DND-41 (cell line): ENCODE measurements around the gene DAW1.

Source experiments
- ATAC-seq: fragments of 200-7000 bp; cut with Tn5 transposase; 3 replicates; pipeline ENCODE4 v1.9.1; 2021; ENCODE audit warnings: low read depth; ENCODE audit not compliant: insufficient read depth
- DNase-seq: peaks from one replicate; pipeline ENCODE4 v3.0.0-alpha.2; 2020
- H2AFZ ChIP-seq: 2 replicates; pipeline ENCODE4 v1.6.0; 2012; ENCODE audit warnings: low read depth, low read length
- H3K27ac ChIP-seq: 2 replicates; pipeline ENCODE4 v1.5.1; 2012; ENCODE audit warnings: low read length, inconsistent platforms
- H3K27me3 ChIP-seq: fragments of 200-600 bp; sonication (generic); 2 replicates; pipeline ENCODE4 v1.6.0; 2012; ENCODE audit warnings: low read length, mild to moderate bottlenecking, inconsistent platforms; ENCODE audit not compliant: insufficient read depth, poor library complexity
- H3K36me3 ChIP-seq: 2 replicates; pipeline ENCODE4 v1.5.1; 2012; ENCODE audit warnings: low read length, inconsistent platforms; ENCODE audit not compliant: insufficient read depth
- H3K4me1 ChIP-seq: 2 replicates; pipeline ENCODE4 v1.5.1; 2012; ENCODE audit warnings: mild to moderate bottlenecking, low read length; ENCODE audit not compliant: insufficient read depth
- H3K4me2 ChIP-seq: 2 replicates; pipeline ENCODE4 v1.6.0; 2012; ENCODE audit warnings: mild to moderate bottlenecking, moderate library complexity, low read length, inconsistent platforms; ENCODE audit not compliant: insufficient read depth
- H3K4me3 ChIP-seq, 2 experiments: fragments of 200-600 bp in 1 of 2; shearing (Covaris generic) in 1 of 2; 2 replicates each; pipeline ENCODE4 v1.5.1; 2012 to 2016; ENCODE audit warnings: inconsistent platforms in 2 of 2, low read length in 2 of 2, mild to moderate bottlenecking in 2 of 2, low read depth in 1 of 2, moderate library complexity in 1 of 2
- H3K79me2 ChIP-seq: 2 replicates; pipeline ENCODE4 v1.6.0; 2012; ENCODE audit warnings: low read length, inconsistent platforms; ENCODE audit not compliant: insufficient read depth
- H3K9ac ChIP-seq: 2 replicates; pipeline ENCODE4 v1.6.0; 2012; ENCODE audit warnings: low read depth, mild to moderate bottlenecking, inconsistent platforms, low read length, moderate library complexity
- H3K9me3 ChIP-seq: 2 replicates; pipeline ENCODE4 v1.5.1; 2012; ENCODE audit warnings: low read length, moderate library complexity, mild to moderate bottlenecking, inconsistent platforms; ENCODE audit not compliant: insufficient read depth, severe bottlenecking
- H4K20me1 ChIP-seq: 2 replicates; pipeline ENCODE4 v1.6.0; 2012; ENCODE audit warnings: low read length; ENCODE audit not compliant: insufficient read depth
- EZH2 ChIP-seq: IDR thresholded peaks from 3 replicates; pipeline ENCODE4 v1.6.1; 2012; ENCODE audit warnings: borderline replicate concordance, low read depth, mild to moderate bottlenecking, moderate library complexity, low read length, inconsistent platforms; ENCODE audit not compliant: severe bottlenecking
- TF ChIP-seq, protein P1 (sequence below): IDR thresholded peaks from 2 replicates; pipeline ENCODE4 v1.5.1; 2012; ENCODE audit warnings: borderline replicate concordance, low read length, moderate library complexity, mild to moderate bottlenecking; ENCODE audit not compliant: poor library complexity, severe bottlenecking; ENCODE audit errors: extremely low read depth

Gene DAW1

DNA sequence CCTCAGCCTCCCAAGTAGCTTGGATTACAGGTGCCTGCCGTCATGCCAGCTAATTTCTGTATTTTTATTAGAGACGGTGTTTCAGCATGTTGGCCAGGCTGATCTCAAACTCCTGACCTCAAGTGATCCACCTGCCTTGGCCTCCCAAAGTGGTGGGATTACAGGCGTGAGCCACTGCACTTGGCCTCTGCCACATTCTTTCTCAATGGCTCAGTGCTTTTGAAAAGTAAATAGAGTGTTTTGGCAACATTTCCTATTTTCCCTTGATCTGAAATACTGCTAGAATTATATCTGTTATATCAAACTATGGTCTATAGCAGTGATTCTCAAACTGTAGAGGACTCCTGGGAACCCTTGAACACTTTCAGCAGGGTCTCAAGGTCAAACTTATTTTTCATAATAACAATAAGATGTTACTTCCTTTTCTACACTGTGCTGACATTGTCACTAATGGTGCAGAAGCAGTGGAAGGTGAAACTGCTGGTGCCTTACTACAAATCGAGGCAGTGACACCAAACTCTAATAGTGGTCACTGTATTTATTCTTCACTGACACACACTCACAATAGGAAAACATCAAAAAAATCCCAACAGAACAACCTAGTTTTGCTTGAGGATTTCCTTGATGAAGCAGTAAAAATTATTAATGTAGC lies 10.6 kb downstream of the DAW1 start:
- no peak overlapping the region for H3K9ac ChIP-seq
- no peaks in the 10 kb centered on the region for H3K36me3 ChIP-seq
- no peak overlapping the region for H3K27ac ChIP-seq
- no peaks in the 10 kb centered on the region for H3K9me3 ChIP-seq
- H3K4me3 ChIP-seq = no peak overlapping the region
- no peaks in the 10 kb centered on the region for H3K27me3 ChIP-seq
- DNase-seq (no peak), ATAC-seq (no peak)
- no peaks in the 10 kb centered on the region for H3K79me2 ChIP-seq
- TF ChIP-seq, protein P1, sequence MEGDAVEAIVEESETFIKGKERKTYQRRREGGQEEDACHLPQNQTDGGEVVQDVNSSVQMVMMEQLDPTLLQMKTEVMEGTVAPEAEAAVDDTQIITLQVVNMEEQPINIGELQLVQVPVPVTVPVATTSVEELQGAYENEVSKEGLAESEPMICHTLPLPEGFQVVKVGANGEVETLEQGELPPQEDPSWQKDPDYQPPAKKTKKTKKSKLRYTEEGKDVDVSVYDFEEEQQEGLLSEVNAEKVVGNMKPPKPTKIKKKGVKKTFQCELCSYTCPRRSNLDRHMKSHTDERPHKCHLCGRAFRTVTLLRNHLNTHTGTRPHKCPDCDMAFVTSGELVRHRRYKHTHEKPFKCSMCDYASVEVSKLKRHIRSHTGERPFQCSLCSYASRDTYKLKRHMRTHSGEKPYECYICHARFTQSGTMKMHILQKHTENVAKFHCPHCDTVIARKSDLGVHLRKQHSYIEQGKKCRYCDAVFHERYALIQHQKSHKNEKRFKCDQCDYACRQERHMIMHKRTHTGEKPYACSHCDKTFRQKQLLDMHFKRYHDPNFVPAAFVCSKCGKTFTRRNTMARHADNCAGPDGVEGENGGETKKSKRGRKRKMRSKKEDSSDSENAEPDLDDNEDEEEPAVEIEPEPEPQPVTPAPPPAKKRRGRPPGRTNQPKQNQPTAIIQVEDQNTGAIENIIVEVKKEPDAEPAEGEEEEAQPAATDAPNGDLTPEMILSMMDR = no peak
- TF ChIP-seq EZH2 = no peak
- no peaks in the 10 kb centered on the region for H4K20me1 ChIP-seq
- peak overlapping the region; percentile 27; the same call in 1 of the 2 replicates for H3K4me2 ChIP-seq
- peak overlapping the region; percentile 33; the same call in 1 of the 2 replicates for H2AFZ ChIP-seq
- no peaks in the 10 kb centered on the region for H3K4me1 ChIP-seq

GRCh38 chr2:227884511-227884947 lies 13.1 kb downstream of the DAW1 start:
- Histone ChIP-seq H2AFZ (no peak overlapping the region), H3K4me2 (no peak overlapping the region), H3K9ac (no peak overlapping the region), H3K27ac (no peak overlapping the region), H3K9me3 (no peaks in the 10 kb centered on the region), H3K4me1 (no peaks in the 10 kb centered on the region), H4K20me1 (no peaks in the 10 kb centered on the region), H3K4me3 (no peak overlapping the region), H3K79me2 (no peaks in the 10 kb centered on the region), H3K27me3 (no peaks in the 10 kb centered on the region), H3K36me3 (no peaks in the 10 kb centered on the region)
- ATAC-seq = peak; percentile 73
- no peak for TF ChIP-seq EZH2
- TF ChIP-seq, protein P1 = peak; percentile 73
- DNase-seq = peak; percentile 46

DNA sequence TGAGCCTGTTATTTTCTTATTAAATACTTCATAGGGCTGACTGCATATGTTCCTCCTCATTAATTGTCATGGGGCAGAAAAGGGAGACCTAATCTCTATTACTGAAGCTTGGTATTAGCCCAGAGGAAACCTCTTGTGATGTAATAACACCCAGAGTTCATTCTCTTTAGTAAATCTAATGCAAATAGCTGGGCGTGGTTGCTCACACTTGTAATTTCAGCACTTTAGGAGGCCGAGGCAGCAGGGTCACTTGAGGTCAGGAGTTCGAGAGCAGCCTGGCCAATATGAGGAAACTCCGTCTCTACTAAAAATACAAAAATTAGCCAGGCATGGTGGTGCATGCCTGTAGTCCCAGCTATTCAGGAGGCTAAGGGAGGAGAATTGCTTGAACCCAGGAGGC lies 14.7 kb downstream of the DAW1 start:
- H2AFZ ChIP-seq = no peak overlapping the region
- TF ChIP-seq, protein P1 = no peak
- no peak for TF ChIP-seq EZH2
- H3K9me3 ChIP-seq = no peaks in the 10 kb centered on the region
- DNase-seq = no peak
- no peak for ATAC-seq
- no peaks in the 10 kb centered on the region for H3K4me1 ChIP-seq
- H3K27ac ChIP-seq = no peak overlapping the region
- no peaks in the 10 kb centered on the region for H3K36me3 ChIP-seq
- H4K20me1 ChIP-seq = no peaks in the 10 kb centered on the region
- H3K27me3 ChIP-seq = no peaks in the 10 kb centered on the region
- H3K4me3 ChIP-seq = no peak overlapping the region
- no peaks in the 10 kb centered on the region for H3K79me2 ChIP-seq
- H3K9ac ChIP-seq = no peak overlapping the region
- no peak overlapping the region for H3K4me2 ChIP-seq
